PC-3 (cell line): ENCODE measurements around the gene CTDSP2. TPM values are rescaled to one million over a fixed set of nuclear protein-coding genes. Genes with fewer than 3 reads are reported as not detected.

Experiments used
- ATAC-seq: fragments of 200-7000 bp; cut with Tn5 transposase; 2 replicates; pipeline ENCODE4 v1.9.1; 2020; ENCODE audit warnings: mild to moderate bottlenecking, moderate library complexity
- BruUV-seq: library from RNA; stranded (reverse); fragments of 400-500 nt; replicated peaks from 2 replicates; lab custom pipeline; 2021; lab: Mats Ljungman, UMichigan
- CTCF ChIA-PET: fragments of 300-600 bp; sonication (Branson Sonifier 250); formaldehyde crosslinking; loops from one replicate; lab custom pipeline; 2022; ENCODE audit warnings: antibody characterized with exemption; lab: Charles Lee
- POLR2A ChIA-PET: fragments of 300-600 bp; sonication (Branson Sonifier 250); formaldehyde crosslinking; loops from one replicate; lab custom pipeline; 2022; ENCODE audit warnings: antibody characterized with exemption; ENCODE audit not compliant: unreplicated experiment; lab: Charles Lee
- DNase-seq: peaks from one replicate; pipeline ENCODE4 v3.0.0-alpha.2; 2015
- H2AFZ ChIP-seq: fragments of 300-600 bp; sonication (generic); 2 replicates; pipeline ENCODE4 v1.6.0; 2016; ENCODE audit warnings: antibody characterized with exemption, low read length
- H3F3A ChIP-seq: fragments of 300-600 bp; sonication (generic); one replicate; pipeline ENCODE4 v1.6.0; 2017; ENCODE audit warnings: antibody characterized with exemption, low read length, control low read depth, mild to moderate bottlenecking; ENCODE audit not compliant: unreplicated experiment
- H3K27ac ChIP-seq: fragments of 300-600 bp; sonication (generic); 2 replicates; pipeline ENCODE4 v1.5.1; 2016; ENCODE audit warnings: mild to moderate bottlenecking, low read length
- H3K27me3 ChIP-seq: fragments of 300-600 bp; sonication (generic); 2 replicates; pipeline ENCODE4 v1.6.1; 2016; ENCODE audit warnings: low read length, mixed read lengths
- H3K36me3 ChIP-seq: fragments of 300-600 bp; sonication (generic); 2 replicates; pipeline ENCODE4 v1.6.1; 2016; ENCODE audit warnings: low read depth, mixed run types, low read length, mixed read lengths
- H3K4me1 ChIP-seq: fragments of 300-600 bp; sonication (generic); 2 replicates; pipeline ENCODE4 v1.5.1; 2016; ENCODE audit warnings: low read length; ENCODE audit not compliant: insufficient read depth
- H3K4me2 ChIP-seq: fragments of 300-600 bp; sonication (generic); 2 replicates; pipeline ENCODE4 v1.6.0; 2016; ENCODE audit warnings: low read length
- H3K4me3 ChIP-seq: fragments of 300-600 bp; sonication (generic); 2 replicates; pipeline ENCODE4 v1.5.1; 2016; ENCODE audit warnings: mild to moderate bottlenecking, low read length, mixed read lengths
- H3K79me2 ChIP-seq: fragments of 300-600 bp; sonication (generic); 2 replicates; pipeline ENCODE4 v1.6.1; 2017; ENCODE audit warnings: low read length, mixed read lengths
- H3K9ac ChIP-seq: fragments of 300-600 bp; sonication (generic); 2 replicates; pipeline ENCODE4 v1.6.0; 2016; ENCODE audit warnings: mild to moderate bottlenecking, low read length
- H3K9me2 ChIP-seq: fragments of 300-600 bp; sonication (generic); replicated peaks from 2 replicates; pipeline ENCODE4 v1.6.1; 2016; ENCODE audit warnings: mixed run types, low read length, mixed read lengths
- H3K9me3 ChIP-seq: fragments of 300-600 bp; sonication (generic); 2 replicates; pipeline ENCODE4 v1.6.1; 2016; ENCODE audit warnings: low read length, mixed read lengths
- H4K20me1 ChIP-seq: fragments of 300-600 bp; sonication (generic); 2 replicates; pipeline ENCODE4 v1.6.1; 2016; ENCODE audit warnings: low read length, mixed read lengths
- CTCF ChIP-seq: fragments of 300-600 bp; sonication (generic); conservative IDR thresholded peaks from 2 replicates; pipeline ENCODE4 v1.5.1; 2017; ENCODE audit warnings: antibody characterized with exemption, low read depth, mild to moderate bottlenecking, low read length
- EZH2 ChIP-seq: fragments of 300-600 bp; sonication (generic); IDR thresholded peaks from one replicate; pipeline ENCODE4 v1.6.1; 2017; ENCODE audit warnings: antibody characterized with exemption, mild to moderate bottlenecking, low read length; ENCODE audit not compliant: unreplicated experiment
- EZH2phosphoT487 ChIP-seq: fragments of 300-600 bp; sonication (generic); IDR thresholded peaks from 2 replicates; pipeline ENCODE4 v1.6.1; 2018; ENCODE audit warnings: mild to moderate bottlenecking, antibody characterized with exemption, low read length, borderline replicate concordance
- intact Hi-C: fragments of 100-400 bp; cut with micrococcal nuclease; formaldehyde crosslinking; loops from 2 replicates; pipeline ENCODE4 v1.9.0; 2023
- total RNA-seq: library from RNA; depleted of rRNA; stranded (reverse); fragments of >200 nt; gene quantifications from 2 replicates; pipeline ENCODE4 v1.2.3, GENCODE V29; 2014

Gene CTDSP2
- total RNA-seq, 1 experiment from 2014 or later = 39.4 TPM

- POLR2A ChIA-PET = no interaction called here
- Histone ChIP-seq H3K9me2 (no peaks in the 10 kb centered on the region), H2AFZ (no peak overlapping the region), H4K20me1 (no peaks in the 10 kb centered on the region), H3K4me2 (no peak overlapping the region), H3K79me2 (0 out of 2 replicates have a peak, but pooled peaks cover 6% of the 10 kb centered on the region), H3K27ac (no peak overlapping the region), H3F3A (no peaks in the 10 kb centered on the region), H3K4me1 (no peaks in the 10 kb centered on the region; the same call in 1 of the 2 replicates), H3K27me3 (no peaks in the 10 kb centered on the region), H3K36me3 (peaks cover 17% of the 10 kb centered on the region), H3K9me3 (no peaks in the 10 kb centered on the region), H3K9ac (no peak overlapping the region), H3K4me3 (no peak overlapping the region)
- no peak for TF ChIP-seq CTCF
- no peak for TF ChIP-seq EZH2
- no peak for TF ChIP-seq EZH2phosphoT487
- CTCF ChIA-PET = no interaction called here
- ATAC-seq (no peak), DNase-seq (no peak)
- no TSS peak for BruUV-seq
- intact Hi-C loops = no loop called here
Observed at GRCh38 chr12:57800965-57801364, 45.6 kb downstream of the CTDSP2 start.

GRCh38 chr12:57797933-57798332 is 48.6 kb downstream of the CTDSP2 start:
- ChIA-PET CTCF (no interaction called here), POLR2A (no interaction called here)
- Histone ChIP-seq H3K4me2 (no peak overlapping the region), H3K9me3 (no peaks in the 10 kb centered on the region), H2AFZ (no peak overlapping the region), H3K79me2 (0 out of 2 replicates have a peak, but pooled peaks cover 7% of the 10 kb centered on the region), H4K20me1 (no peaks in the 10 kb centered on the region), H3K9ac (no peak overlapping the region), H3K27me3 (no peaks in the 10 kb centered on the region), H3K27ac (no peak overlapping the region), H3K36me3 (peaks cover 20% of the 10 kb centered on the region), H3K9me2 (no peaks in the 10 kb centered on the region), H3F3A (no peaks in the 10 kb centered on the region), H3K4me3 (no peak overlapping the region), H3K4me1 (peaks cover 17% of the 10 kb centered on the region)
- TF ChIP-seq EZH2phosphoT487 (no peak), EZH2 (no peak), CTCF (no peak)
- intact Hi-C loops = no loop called here
- no TSS peak for BruUV-seq
- ATAC-seq = no peak
- DNase-seq = no peak

DNA sequence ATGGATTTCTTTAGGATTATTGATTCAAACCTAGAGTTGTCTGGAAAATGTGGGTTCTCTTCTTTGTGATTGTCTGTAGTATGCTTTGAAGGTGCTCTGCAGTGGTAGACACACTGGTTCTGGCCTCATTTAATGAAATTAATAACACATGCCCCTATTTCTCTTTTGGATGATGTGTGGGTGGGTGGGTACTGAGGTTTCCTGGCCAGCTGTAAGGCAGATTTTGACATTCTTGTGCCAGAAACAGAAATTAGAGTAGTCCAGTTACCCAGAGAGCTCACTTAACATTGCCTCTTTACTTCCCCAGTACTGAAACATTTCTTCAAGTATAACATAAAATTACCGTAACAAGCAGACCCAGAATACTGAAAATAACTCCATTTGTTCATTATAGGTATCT is 49.5 kb downstream of the CTDSP2 start:
- H3K9me3 ChIP-seq = no peaks in the 10 kb centered on the region
- ATAC-seq (no peak), DNase-seq (no peak)
- H3K27ac ChIP-seq = no peak overlapping the region
- H2AFZ ChIP-seq = no peak overlapping the region
- H3K9ac ChIP-seq = no peak overlapping the region
- H3K27me3 ChIP-seq = no peaks in the 10 kb centered on the region
- BruUV-seq = no TSS peak
- no peak overlapping the region for H3K4me2 ChIP-seq
- no peak for TF ChIP-seq CTCF
- no peak for TF ChIP-seq EZH2phosphoT487
- no peak for TF ChIP-seq EZH2
- ChIA-PET CTCF (no interaction called here), POLR2A (no interaction called here)
- H3K4me1 ChIP-seq = peaks cover 17% of the 10 kb centered on the region
- peaks cover 20% of the 10 kb centered on the region for H3K36me3 ChIP-seq
- no peak overlapping the region for H3K4me3 ChIP-seq
- no peaks in the 10 kb centered on the region for H4K20me1 ChIP-seq
- H3F3A ChIP-seq = no peaks in the 10 kb centered on the region
- H3K9me2 ChIP-seq = no peaks in the 10 kb centered on the region
- intact Hi-C loops = no loop called here
- H3K79me2 ChIP-seq = 0 out of 2 replicates have a peak, but pooled peaks cover 7% of the 10 kb centered on the region
